Measurements from ENCODE around the gene MAFF.

Gene MAFF

DNA sequence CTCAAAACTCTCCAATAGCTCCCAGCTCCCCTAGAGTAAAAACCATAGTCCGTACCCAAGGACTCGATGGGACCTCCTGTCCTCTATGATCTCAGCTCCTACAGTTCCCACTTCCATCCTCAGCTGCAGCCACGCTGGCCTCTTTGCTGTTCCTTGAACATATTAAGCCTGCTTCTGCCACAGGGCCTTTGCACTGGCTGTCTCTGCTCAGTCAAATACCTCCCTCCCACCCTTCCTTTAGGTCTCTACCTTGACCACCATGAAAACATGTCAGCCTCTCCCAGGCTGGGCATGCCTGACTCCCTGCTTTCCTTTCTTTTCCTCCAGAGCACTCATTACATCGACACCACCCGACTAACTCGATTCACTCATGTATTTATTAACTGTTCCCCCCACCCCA, 46.5 kb downstream of the MAFF start:
- Histone ChIP-seq H2BK15ac (ENCODE audit: low read length) (no peak overlapping the region), H4K8ac (ENCODE audit: low read depth, low read length) (no peak overlapping the region), H3K4me1 (ENCODE audit: control insufficient read depth in 2 of 2, insufficient read depth in 1 of 2, low read depth in 1 of 2, low read length in 2 of 2) (peaks cover 5 to 9% of the 10 kb centered on the region in 2 donors), H3K14ac (ENCODE audit: low read length) (no peak overlapping the region), H3K9ac (ENCODE audit: low read depth, low read length, poor library complexity) (no peak overlapping the region), H2BK120ac (ENCODE audit: low read depth, low read length) (no peak overlapping the region), H3K79me1 (ENCODE audit: low read depth, low read length) (peaks cover 10% of the 10 kb centered on the region), H2AFZ (ENCODE audit: low read length) (no peak overlapping the region), H2AK5ac (ENCODE audit: low read depth, low read length) (no peak overlapping the region), H3K27ac (replicated peaks; ENCODE audit: low read length) (no peak overlapping the region), H2BK5ac (ENCODE audit: low read length) (no peak overlapping the region), H3K36me3 (replicated peaks in 1 of 2; ENCODE audit: control insufficient read depth in 2 of 2, insufficient read depth in 2 of 2, low read length in 2 of 2) (peaks cover 25 to 34% of the 10 kb centered on the region in 2 donors), H2BK12ac (ENCODE audit: low read length) (no peak overlapping the region), H3K18ac (ENCODE audit: low read length) (no peak overlapping the region), H3K27me3 (ENCODE audit: control insufficient read depth in 3 of 3, insufficient read depth in 3 of 3, low read depth in 1 of 3, low read length in 3 of 3) (no peaks in the 10 kb centered on the region), H4K91ac (ENCODE audit: low read depth, low read length, poor library complexity) (no peak overlapping the region), H3K9me3 (replicated peaks in 1 of 2; ENCODE audit: control insufficient read depth in 2 of 2, insufficient read depth in 1 of 2, low read depth in 1 of 2, low read length in 2 of 2) (peaks cover 6 to 9% of the 10 kb centered on the region in 2 donors), H3K23ac (ENCODE audit: low read depth, low read length, poor library complexity) (no peak overlapping the region), H3K4ac (ENCODE audit: low read length) (no peak overlapping the region), H3K4me2 (ENCODE audit: insufficient read depth, low read length, poor library complexity, severe bottlenecking) (no peak overlapping the region), H3K4me3 (ENCODE audit: low read length in 2 of 2) (no peak overlapping the region)
- no peak for DNase-seq (ENCODE audit: low spot score)
- WGBS, 2 donors (ENCODE audit: extremely low coverage in 2 of 2, insufficient read length in 2 of 2, insufficient replicate concordance in 1 of 2): 100% methylated on average over 3 of the region's 6 CpGs; no CpG with 5 or more reads in 1 of the 2 donors

GRCh38 chr22:38249301-38249700, 47.5 kb downstream of the MAFF start:
- Histone ChIP-seq H2BK15ac (ENCODE audit: low read length) (no peak overlapping the region), H3K36me3 (replicated peaks in 1 of 2; ENCODE audit: control insufficient read depth in 2 of 2, insufficient read depth in 2 of 2, low read length in 2 of 2) (peaks cover 17 to 30% of the 10 kb centered on the region in 2 donors), H2AFZ (ENCODE audit: low read length) (no peak overlapping the region), H3K9ac (ENCODE audit: low read depth, low read length, poor library complexity) (no peak overlapping the region), H3K4me2 (ENCODE audit: insufficient read depth, low read length, poor library complexity, severe bottlenecking) (no peak overlapping the region), H3K27ac (replicated peaks; ENCODE audit: low read length) (no peak overlapping the region), H3K4me3 (ENCODE audit: low read length in 2 of 2) (no peak overlapping the region), H4K8ac (ENCODE audit: low read depth, low read length) (no peak overlapping the region), H3K14ac (ENCODE audit: low read length) (no peak overlapping the region), H3K4me1 (ENCODE audit: control insufficient read depth in 2 of 2, insufficient read depth in 1 of 2, low read depth in 1 of 2, low read length in 2 of 2) (no peaks in the 10 kb centered on the region), H3K18ac (ENCODE audit: low read length) (no peak overlapping the region), H2BK120ac (ENCODE audit: low read depth, low read length) (no peak overlapping the region), H3K79me1 (ENCODE audit: low read depth, low read length) (peaks cover 10% of the 10 kb centered on the region), H3K23ac (ENCODE audit: low read depth, low read length, poor library complexity) (no peak overlapping the region), H2AK5ac (ENCODE audit: low read depth, low read length) (no peak overlapping the region), H3K27me3 (ENCODE audit: control insufficient read depth in 3 of 3, insufficient read depth in 3 of 3, low read depth in 1 of 3, low read length in 3 of 3) (no peaks in the 10 kb centered on the region), H4K91ac (ENCODE audit: low read depth, low read length, poor library complexity) (no peak overlapping the region), H2BK12ac (ENCODE audit: low read length) (no peak overlapping the region), H2BK5ac (ENCODE audit: low read length) (no peak overlapping the region), H3K4ac (ENCODE audit: low read length) (no peak overlapping the region), H3K9me3 (replicated peaks in 1 of 2; ENCODE audit: control insufficient read depth in 2 of 2, insufficient read depth in 1 of 2, low read depth in 1 of 2, low read length in 2 of 2) (peaks cover 6 to 9% of the 10 kb centered on the region in 2 donors)
- WGBS, 2 donors (ENCODE audit: extremely low coverage in 2 of 2, insufficient read length in 2 of 2, insufficient replicate concordance in 1 of 2): no CpG with 5 or more reads among the region's 3 CpGs
- DNase-seq (ENCODE audit: low spot score): no peak

DNA sequence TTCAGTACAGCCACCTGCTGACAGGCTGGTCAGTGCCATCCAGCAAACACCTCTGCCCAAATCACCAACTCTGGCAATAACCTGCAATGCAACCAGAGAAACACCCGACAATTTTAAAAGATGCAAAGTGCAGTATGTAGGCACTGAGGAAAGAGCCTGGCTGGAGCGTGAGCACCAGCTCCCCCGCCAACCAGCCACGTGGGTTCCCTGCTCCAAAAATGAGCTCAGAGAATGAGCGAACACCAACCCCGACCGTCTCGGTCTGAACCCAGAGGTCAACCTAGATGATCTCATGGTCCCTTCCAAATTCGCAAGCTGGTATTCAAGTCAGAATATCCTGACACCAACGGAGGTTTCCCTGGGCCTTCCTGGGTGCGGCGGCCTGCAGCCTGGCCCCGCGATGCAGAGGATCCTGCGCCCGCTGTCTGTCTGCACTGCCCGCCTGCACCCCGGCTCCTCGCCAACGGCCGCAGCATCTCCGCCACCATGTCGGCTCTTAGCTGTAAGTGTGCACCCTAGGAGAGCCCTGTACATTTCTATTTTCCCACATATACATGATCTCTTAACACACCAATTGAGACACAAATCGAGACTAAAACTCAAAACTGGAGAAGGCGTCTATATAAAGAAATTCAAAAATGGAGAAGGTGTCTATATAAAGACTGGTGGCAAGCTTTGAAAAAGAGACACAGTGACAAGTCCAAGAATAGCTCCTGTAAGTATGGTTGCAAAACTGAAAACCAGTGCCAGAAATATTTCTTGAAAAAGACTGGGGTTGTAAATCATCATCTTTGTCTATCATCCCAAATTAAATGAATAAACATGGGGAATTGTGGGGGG, 48.2 kb downstream of the MAFF start:
- H3K27me3 ChIP-seq (ENCODE audit: control insufficient read depth in 3 of 3, insufficient read depth in 3 of 3, low read depth in 1 of 3, low read length in 3 of 3): no peaks in the 10 kb centered on the region
- H3K4me2 ChIP-seq (ENCODE audit: insufficient read depth, low read length, poor library complexity, severe bottlenecking): no peak overlapping the region
- no peak overlapping the region for H2AK5ac ChIP-seq (ENCODE audit: low read depth, low read length)
- H3K27ac ChIP-seq (replicated peaks; ENCODE audit: low read length): no peak overlapping the region
- no peaks in the 10 kb centered on the region for H3K4me1 ChIP-seq (ENCODE audit: control insufficient read depth in 2 of 2, insufficient read depth in 1 of 2, low read depth in 1 of 2, low read length in 2 of 2)
- no peak overlapping the region for H4K8ac ChIP-seq (ENCODE audit: low read depth, low read length)
- no peak overlapping the region for H2BK120ac ChIP-seq (ENCODE audit: low read depth, low read length)
- H3K18ac ChIP-seq (ENCODE audit: low read length): no peak overlapping the region
- H2BK5ac ChIP-seq (ENCODE audit: low read length): no peak overlapping the region
- H3K79me1 ChIP-seq (ENCODE audit: low read depth, low read length): peaks cover 10% of the 10 kb centered on the region
- H3K4me3 ChIP-seq (ENCODE audit: low read length in 2 of 2): peak overlapping the region in 1 of 2 donors; percentile 25
- no peak overlapping the region for H3K4ac ChIP-seq (ENCODE audit: low read length)
- no peak overlapping the region for H3K9ac ChIP-seq (ENCODE audit: low read depth, low read length, poor library complexity)
- no peak for DNase-seq (ENCODE audit: low spot score)
- no peak overlapping the region for H2BK15ac ChIP-seq (ENCODE audit: low read length)
- H3K36me3 ChIP-seq (replicated peaks in 1 of 2; ENCODE audit: control insufficient read depth in 2 of 2, insufficient read depth in 2 of 2, low read length in 2 of 2): peaks cover 17 to 24% of the 10 kb centered on the region in 2 donors
- H3K14ac ChIP-seq (ENCODE audit: low read length): no peak overlapping the region
- no peak overlapping the region for H2BK12ac ChIP-seq (ENCODE audit: low read length)
- no CpG with 5 or more reads among the region's 25 CpGs for WGBS, 2 donors (ENCODE audit: extremely low coverage in 2 of 2, insufficient read length in 2 of 2, insufficient replicate concordance in 1 of 2)
- peaks cover 6 to 9% of the 10 kb centered on the region in 2 donors for H3K9me3 ChIP-seq (replicated peaks in 1 of 2; ENCODE audit: control insufficient read depth in 2 of 2, insufficient read depth in 1 of 2, low read depth in 1 of 2, low read length in 2 of 2)
- H4K91ac ChIP-seq (ENCODE audit: low read depth, low read length, poor library complexity): no peak overlapping the region
- no peak overlapping the region for H3K23ac ChIP-seq (ENCODE audit: low read depth, low read length, poor library complexity)
- no peak overlapping the region for H2AFZ ChIP-seq (ENCODE audit: low read length)

DNA sequence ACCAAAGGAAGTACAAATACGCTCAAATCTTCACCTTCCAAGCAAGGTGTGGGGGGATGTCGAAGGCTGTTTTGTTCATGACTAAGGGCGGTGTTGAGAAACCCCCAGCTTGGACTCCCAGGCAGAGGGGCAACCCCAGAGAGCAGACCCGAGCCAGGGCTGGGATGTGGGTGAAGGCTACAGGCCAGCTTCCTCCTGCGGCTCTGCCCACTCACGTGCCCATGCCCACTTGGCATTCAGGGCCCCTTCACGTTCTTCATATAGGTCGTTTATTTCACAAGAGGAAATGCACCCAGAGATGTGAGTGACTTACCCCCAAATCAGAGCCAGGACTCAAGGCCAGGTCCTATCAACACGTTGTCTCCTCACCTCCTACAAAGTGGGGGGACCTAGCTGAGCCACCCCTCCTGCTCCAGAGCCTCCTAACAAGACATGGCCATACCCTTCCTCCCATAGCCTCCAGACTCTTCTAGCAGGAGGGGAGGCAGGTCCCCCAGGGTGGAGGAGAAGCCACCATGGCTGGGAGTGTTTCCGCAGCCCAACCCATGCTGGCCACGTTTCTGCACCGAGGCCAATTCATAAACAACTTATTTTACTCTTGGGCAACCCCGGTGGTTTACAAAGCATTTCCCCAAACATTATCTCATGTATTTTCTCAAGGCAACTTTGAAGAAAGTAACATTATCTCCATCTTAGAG, 49.0 kb downstream of the MAFF start:
- no peak overlapping the region for H2AK5ac ChIP-seq (ENCODE audit: low read depth, low read length)
- no peaks in the 10 kb centered on the region for H3K27me3 ChIP-seq (ENCODE audit: control insufficient read depth in 3 of 3, insufficient read depth in 3 of 3, low read depth in 1 of 3, low read length in 3 of 3)
- WGBS, 2 donors (ENCODE audit: extremely low coverage in 2 of 2, insufficient read length in 2 of 2, insufficient replicate concordance in 1 of 2): no CpG with 5 or more reads among the region's 13 CpGs
- H4K8ac ChIP-seq (ENCODE audit: low read depth, low read length): no peak overlapping the region
- no peak overlapping the region for H2BK12ac ChIP-seq (ENCODE audit: low read length)
- no peak overlapping the region for H2BK120ac ChIP-seq (ENCODE audit: low read depth, low read length)
- no peak overlapping the region for H3K14ac ChIP-seq (ENCODE audit: low read length)
- H3K4me2 ChIP-seq (ENCODE audit: insufficient read depth, low read length, poor library complexity, severe bottlenecking): no peak overlapping the region
- no peak overlapping the region for H3K4ac ChIP-seq (ENCODE audit: low read length)
- no peak overlapping the region for H3K27ac ChIP-seq (replicated peaks; ENCODE audit: low read length)
- no peak overlapping the region for H2BK5ac ChIP-seq (ENCODE audit: low read length)
- H3K9me3 ChIP-seq (replicated peaks in 1 of 2; ENCODE audit: control insufficient read depth in 2 of 2, insufficient read depth in 1 of 2, low read depth in 1 of 2, low read length in 2 of 2): peaks cover 6 to 9% of the 10 kb centered on the region in 2 donors
- H3K18ac ChIP-seq (ENCODE audit: low read length): peak overlapping the region; percentile 29
- H4K91ac ChIP-seq (ENCODE audit: low read depth, low read length, poor library complexity): no peak overlapping the region
- DNase-seq (ENCODE audit: low spot score): no peak
- no peak overlapping the region for H3K9ac ChIP-seq (ENCODE audit: low read depth, low read length, poor library complexity)
- peaks cover 17 to 21% of the 10 kb centered on the region in 2 donors for H3K36me3 ChIP-seq (replicated peaks in 1 of 2; ENCODE audit: control insufficient read depth in 2 of 2, insufficient read depth in 2 of 2, low read length in 2 of 2)
- no peak overlapping the region for H2BK15ac ChIP-seq (ENCODE audit: low read length)
- no peak overlapping the region for H3K23ac ChIP-seq (ENCODE audit: low read depth, low read length, poor library complexity)
- H3K4me3 ChIP-seq (ENCODE audit: low read length in 2 of 2): no peak overlapping the region
- no peaks in the 10 kb centered on the region for H3K4me1 ChIP-seq (ENCODE audit: control insufficient read depth in 2 of 2, insufficient read depth in 1 of 2, low read depth in 1 of 2, low read length in 2 of 2)
- peaks cover 10% of the 10 kb centered on the region for H3K79me1 ChIP-seq (ENCODE audit: low read depth, low read length)
- no peak overlapping the region for H2AFZ ChIP-seq (ENCODE audit: low read length)
